SK-N-SH (cell line): ENCODE data around the gene ARHGAP15. TPM values are rescaled to one million over a fixed set of nuclear protein-coding genes. Genes with fewer than 3 reads are reported as not detected.

Experiments
- CTCF ChIA-PET: fragments of 300-600, 350-600 bp; formaldehyde crosslinking; extraction: SDS; loops from one replicate; lab custom pipeline; 2021; lab: Yijun Ruan, JAX
- POLR2A ChIA-PET: fragments of 350-600 bp; sonication (Branson Sonifier 250); formaldehyde crosslinking; extraction: SDS; loops from one replicate; lab custom pipeline; 2020; ENCODE audit warnings: antibody characterized with exemption, inconsistent platforms; lab: Yijun Ruan, JAX
- DNase-seq: peaks from one replicate; pipeline ENCODE4 v3.0.0; 2012
- H2AFZ ChIP-seq: fragments of 200-600 bp; sonication (generic); 2 replicates; pipeline ENCODE4 v1.8.1; 2016; ENCODE audit warnings: antibody characterized with exemption, mild to moderate bottlenecking, low read depth
- H3F3A ChIP-seq: fragments of 200-600 bp; sonication (generic); replicated peaks from 2 replicates; pipeline ENCODE3; 2016; ENCODE audit warnings: antibody characterized with exemption, mild to moderate bottlenecking; ENCODE audit not compliant: insufficient read depth
- H3K27ac ChIP-seq, 2 experiments: fragments of 200-500 bp in 1 of 2; fragments of 200-600 bp in 1 of 2; sonication (Bioruptor generic) in 1 of 2; sonication (generic), shearing (Covaris generic) in 1 of 2; 2 replicates each; pipeline versions ENCODE4 v1.5.1 to v1.6.1; 2014 to 2016; ENCODE audit warnings: low read depth in 2 of 2, inconsistent platforms in 1 of 2, low read length in 1 of 2, mild to moderate bottlenecking in 1 of 2, mixed read lengths in 1 of 2
- H3K27me3 ChIP-seq: fragments of 200-600 bp; sonication (generic), shearing (Covaris generic); 2 replicates; pipeline ENCODE4 v1.6.1; 2016; ENCODE audit warnings: mixed run types; ENCODE audit not compliant: insufficient read depth
- H3K36me3 ChIP-seq, 2 experiments: fragments of 200-500 bp in 1 of 2; fragments of 200-600 bp in 1 of 2; sonication (Bioruptor generic) in 1 of 2; sonication (generic) in 1 of 2; replicated peaks in 1 of 2; 2 replicates each; pipeline versions ENCODE3 to v1.5.1; 2014 to 2016; ENCODE audit warnings: low read length in 1 of 2, mild to moderate bottlenecking in 1 of 2; ENCODE audit not compliant: insufficient read depth in 2 of 2, control insufficient read depth in 1 of 2
- H3K4me1 ChIP-seq, 2 experiments: fragments of 200-500 bp in 1 of 2; fragments of 200-600 bp in 1 of 2; sonication (Bioruptor generic) in 1 of 2; sonication (generic), shearing (Covaris generic) in 1 of 2; 2 replicates each; pipeline versions ENCODE4 v1.5.1 to v1.6.1; 2014 to 2016; ENCODE audit warnings: low read depth in 1 of 2, low read length in 1 of 2, mixed run types in 1 of 2; ENCODE audit not compliant: insufficient read depth in 2 of 2, control insufficient read depth in 1 of 2
- H3K4me2 ChIP-seq: fragments of 200-600 bp; sonication (generic), shearing (Covaris generic); 2 replicates; pipeline ENCODE4 v1.6.1; 2017; ENCODE audit warnings: mixed run types
- H3K4me3 ChIP-seq, 2 experiments: fragments of 200-500 bp in 1 of 2; fragments of 200-600 bp in 1 of 2; sonication (Bioruptor generic) in 1 of 2; sonication (generic), shearing (Covaris generic) in 1 of 2; 2 replicates each; pipeline versions ENCODE4 v1.5.1 to v1.8.1; 2014 to 2016; ENCODE audit warnings: low read depth in 2 of 2, inconsistent platforms in 1 of 2, low read length in 1 of 2, mild to moderate bottlenecking in 1 of 2, mixed read lengths in 1 of 2, moderate library complexity in 1 of 2
- H3K79me2 ChIP-seq: fragments of 200-600 bp; sonication (generic); 2 replicates; pipeline ENCODE4 v1.8.1; 2017; ENCODE audit warnings: mild to moderate bottlenecking; ENCODE audit not compliant: insufficient read depth
- H3K9ac ChIP-seq: fragments of 200-600 bp; sonication (generic); 2 replicates; pipeline ENCODE4 v1.6.1; 2017; ENCODE audit warnings: mixed run types
- H3K9me2 ChIP-seq: fragments of 200-600 bp; sonication (generic); 2 replicates; pipeline ENCODE4 v1.6.1; 2017; ENCODE audit warnings: mixed run types
- H3K9me3 ChIP-seq: fragments of 200-600 bp; sonication (generic); 2 replicates; pipeline ENCODE4 v1.6.1; 2017; ENCODE audit warnings: mixed run types, mild to moderate bottlenecking, moderate library complexity
- H4K20me1 ChIP-seq: fragments of 200-600 bp; sonication (generic); 2 replicates; pipeline ENCODE4 v1.6.1; 2017; ENCODE audit warnings: mild to moderate bottlenecking, mixed run types; ENCODE audit not compliant: insufficient read depth
- CHD2 ChIP-seq: fragments of 150-350 bp; IDR thresholded peaks from 2 replicates; pipeline ENCODE4 v1.6.1; 2018; ENCODE audit warnings: low read length; ENCODE audit not compliant: partially characterized antibody
- ELF1 ChIP-seq: IDR thresholded peaks from 2 replicates; pipeline ENCODE4 v1.4.0; 2012
- EZH2phosphoT487 ChIP-seq: fragments of 200-600 bp; sonication (generic); IDR thresholded peaks from 2 replicates; pipeline ENCODE4 v1.6.1; 2017; ENCODE audit warnings: low read depth, mixed run types, mild to moderate bottlenecking, antibody characterized with exemption, moderate library complexity, borderline replicate concordance
- FOSL2 ChIP-seq: IDR thresholded peaks from 2 replicates; pipeline ENCODE4 v1.4.0; 2012; ENCODE audit warnings: low read depth, mild to moderate bottlenecking, moderate library complexity, borderline replicate concordance
- FOXM1 ChIP-seq: IDR thresholded peaks from 2 replicates; pipeline ENCODE4 v1.4.0; 2012; ENCODE audit warnings: low read depth, mild to moderate bottlenecking
- MEF2A ChIP-seq: IDR thresholded peaks from 2 replicates; pipeline ENCODE4 v1.4.0; 2012; ENCODE audit warnings: low read depth, borderline replicate concordance
- MXI1 ChIP-seq: IDR thresholded peaks from 2 replicates; pipeline ENCODE4 v1.6.1; 2012; ENCODE audit warnings: mild to moderate bottlenecking, low read depth, low read length, improper control_type of control experiment
- NFIC ChIP-seq: IDR thresholded peaks from 2 replicates; pipeline ENCODE4 v1.4.0; 2012; ENCODE audit warnings: borderline replicate concordance
- POLR2AphosphoS5 ChIP-seq: IDR thresholded peaks from 2 replicates; pipeline ENCODE4 v1.6.1; 2012; ENCODE audit warnings: low read depth, low read length
- RAD21 ChIP-seq: IDR thresholded peaks from 2 replicates; pipeline ENCODE4 v1.6.1; 2012; ENCODE audit warnings: mild to moderate bottlenecking, low read length
- SIN3A ChIP-seq: IDR thresholded peaks from 2 replicates; pipeline ENCODE4 v1.6.1; 2012; ENCODE audit warnings: low read depth, mild to moderate bottlenecking, low read length, moderate library complexity, borderline replicate concordance
- SMC3 ChIP-seq: IDR thresholded peaks from 2 replicates; pipeline ENCODE4 v1.6.1; 2012; ENCODE audit warnings: low read depth, low read length, improper control_type of control experiment
- TCF12 ChIP-seq: IDR thresholded peaks from 2 replicates; pipeline ENCODE4 v1.4.0; 2012
- TEAD4 ChIP-seq: IDR thresholded peaks from 2 replicates; pipeline ENCODE4 v1.4.0; 2012; ENCODE audit warnings: mild to moderate bottlenecking, borderline replicate concordance; ENCODE audit not compliant: insufficient read depth
- YY1 ChIP-seq: IDR thresholded peaks from 2 replicates; pipeline ENCODE4 v1.4.0; 2012; ENCODE audit warnings: low read depth, mild to moderate bottlenecking
- WGBS: methylation state at CpG from one replicate; pipeline ENCODE4 v1.1.6; 2017; ENCODE audit warnings: low lambda C conversion rate; 5-methylcytosine and 5-hydroxymethylcytosine counted together
- polyA plus RNA-seq, 3 experiments: library from polyadenylated mRNA; depleted of rRNA; stranded (reverse); fragments of >200 nt; gene quantifications; 2 replicates each; pipeline ENCODE4 v1.2.3, GENCODE V29; 2012
- TF ChIP-seq, protein P1 (sequence below): fragments of 150-350 bp; IDR thresholded peaks from 2 replicates; pipeline ENCODE4 v1.6.1; 2016; ENCODE audit warnings: mild to moderate bottlenecking, low read depth, low read length
- TF ChIP-seq, protein P2 (sequence below): fragments of 200-600 bp; sonication (generic); IDR thresholded peaks from 2 replicates; pipeline ENCODE4 v1.6.1; 2017; ENCODE audit warnings: antibody characterized with exemption, mild to moderate bottlenecking, moderate library complexity
- TF ChIP-seq, protein P3 (sequence below): IDR thresholded peaks from 2 replicates; pipeline ENCODE4 v1.4.0; 2012; ENCODE audit warnings: low read depth
- TF ChIP-seq, protein P4 (sequence below): IDR thresholded peaks from 2 replicates; pipeline ENCODE4 v1.4.0; 2012; ENCODE audit warnings: low read depth, borderline replicate concordance
- TF ChIP-seq, protein P5 (sequence below): IDR thresholded peaks from 2 replicates; pipeline ENCODE4; 2012

The ARHGAP15 gene
- polyA plus RNA-seq, 1 of the 3 experiments (the other 2 are of a cell fraction), result not detected

DNA sequence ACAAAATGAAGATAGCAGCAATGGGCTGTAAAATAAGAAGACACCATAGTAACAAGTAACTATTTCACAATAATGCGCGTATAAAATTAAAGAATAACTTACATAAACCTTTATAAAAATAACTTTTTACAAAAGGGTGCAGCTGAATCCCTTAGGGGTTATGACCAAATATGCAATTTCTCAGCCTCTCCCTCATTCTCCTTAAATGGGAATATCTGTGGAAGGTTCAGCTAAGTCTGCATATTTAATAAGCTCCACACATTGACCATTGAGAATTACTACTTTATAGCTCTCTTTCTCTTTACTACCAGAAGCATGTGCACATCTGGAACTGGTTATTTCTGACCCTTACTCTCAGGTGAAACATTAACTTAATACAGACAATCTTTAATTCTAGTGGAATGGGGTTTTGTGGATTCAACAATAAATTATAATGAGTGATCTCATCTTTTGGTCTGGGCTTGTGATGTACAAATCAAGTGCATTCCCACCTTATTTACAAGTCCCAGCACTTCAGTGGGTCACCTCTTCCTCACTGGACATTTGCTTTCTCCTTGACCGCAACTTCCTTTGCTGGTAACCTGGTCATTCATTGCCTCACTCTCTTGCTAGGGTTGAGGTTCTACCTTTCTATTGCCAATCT, 15.7 kb downstream of the ARHGAP15 start:
- no peak overlapping the region for H3K9ac ChIP-seq
- DNase-seq, result no peak
- H3K9me3 ChIP-seq, result no peaks in the 10 kb centered on the region
- no peak overlapping the region for H2AFZ ChIP-seq
- no peak overlapping the region for H3K27ac ChIP-seq
- no peaks in the 10 kb centered on the region for H4K20me1 ChIP-seq
- H3K36me3 ChIP-seq, result no peaks in the 10 kb centered on the region
- H3K4me3 ChIP-seq, result no peak overlapping the region
- WGBS, result 96% methylated on average over 3 of the region's 3 CpGs
- no peaks in the 10 kb centered on the region for H3K79me2 ChIP-seq
- no peaks in the 10 kb centered on the region for H3K9me2 ChIP-seq
- no peak for TF ChIP-seq FOXM1
- no peak for TF ChIP-seq YY1
- no peak for TF ChIP-seq EZH2phosphoT487
- no peak for TF ChIP-seq CHD2
- TF ChIP-seq NFIC, result no peak
- TF ChIP-seq, protein P1, sequence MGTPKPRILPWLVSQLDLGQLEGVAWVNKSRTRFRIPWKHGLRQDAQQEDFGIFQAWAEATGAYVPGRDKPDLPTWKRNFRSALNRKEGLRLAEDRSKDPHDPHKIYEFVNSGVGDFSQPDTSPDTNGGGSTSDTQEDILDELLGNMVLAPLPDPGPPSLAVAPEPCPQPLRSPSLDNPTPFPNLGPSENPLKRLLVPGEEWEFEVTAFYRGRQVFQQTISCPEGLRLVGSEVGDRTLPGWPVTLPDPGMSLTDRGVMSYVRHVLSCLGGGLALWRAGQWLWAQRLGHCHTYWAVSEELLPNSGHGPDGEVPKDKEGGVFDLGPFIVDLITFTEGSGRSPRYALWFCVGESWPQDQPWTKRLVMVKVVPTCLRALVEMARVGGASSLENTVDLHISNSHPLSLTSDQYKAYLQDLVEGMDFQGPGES, result no peak
- TF ChIP-seq, protein P2, sequence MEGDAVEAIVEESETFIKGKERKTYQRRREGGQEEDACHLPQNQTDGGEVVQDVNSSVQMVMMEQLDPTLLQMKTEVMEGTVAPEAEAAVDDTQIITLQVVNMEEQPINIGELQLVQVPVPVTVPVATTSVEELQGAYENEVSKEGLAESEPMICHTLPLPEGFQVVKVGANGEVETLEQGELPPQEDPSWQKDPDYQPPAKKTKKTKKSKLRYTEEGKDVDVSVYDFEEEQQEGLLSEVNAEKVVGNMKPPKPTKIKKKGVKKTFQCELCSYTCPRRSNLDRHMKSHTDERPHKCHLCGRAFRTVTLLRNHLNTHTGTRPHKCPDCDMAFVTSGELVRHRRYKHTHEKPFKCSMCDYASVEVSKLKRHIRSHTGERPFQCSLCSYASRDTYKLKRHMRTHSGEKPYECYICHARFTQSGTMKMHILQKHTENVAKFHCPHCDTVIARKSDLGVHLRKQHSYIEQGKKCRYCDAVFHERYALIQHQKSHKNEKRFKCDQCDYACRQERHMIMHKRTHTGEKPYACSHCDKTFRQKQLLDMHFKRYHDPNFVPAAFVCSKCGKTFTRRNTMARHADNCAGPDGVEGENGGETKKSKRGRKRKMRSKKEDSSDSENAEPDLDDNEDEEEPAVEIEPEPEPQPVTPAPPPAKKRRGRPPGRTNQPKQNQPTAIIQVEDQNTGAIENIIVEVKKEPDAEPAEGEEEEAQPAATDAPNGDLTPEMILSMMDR, result no peak
- TF ChIP-seq FOSL2, result no peak
- TF ChIP-seq, protein P3, sequence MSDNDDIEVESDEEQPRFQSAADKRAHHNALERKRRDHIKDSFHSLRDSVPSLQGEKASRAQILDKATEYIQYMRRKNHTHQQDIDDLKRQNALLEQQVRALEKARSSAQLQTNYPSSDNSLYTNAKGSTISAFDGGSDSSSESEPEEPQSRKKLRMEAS, result no peak
- no peak for TF ChIP-seq TEAD4
- TF ChIP-seq TCF12, result no peak
- TF ChIP-seq ELF1, result no peak
- no peak for TF ChIP-seq SIN3A
- POLR2A ChIA-PET, result no interaction called here
- no peaks in the 10 kb centered on the region for H3F3A ChIP-seq
- no peaks in the 10 kb centered on the region; a peak in 1 of 4 replicates for H3K4me1 ChIP-seq
- CTCF ChIA-PET, result interaction anchor here (0.7 to 1.6 kb wide), 2 partner anchors 17 to 19 kb away, joined by 3 to 6 read pairs; no protein-coding TSS in a partner anchor
- H3K27me3 ChIP-seq, result no peaks in the 10 kb centered on the region
- H3K4me2 ChIP-seq, result no peak overlapping the region

DNA sequence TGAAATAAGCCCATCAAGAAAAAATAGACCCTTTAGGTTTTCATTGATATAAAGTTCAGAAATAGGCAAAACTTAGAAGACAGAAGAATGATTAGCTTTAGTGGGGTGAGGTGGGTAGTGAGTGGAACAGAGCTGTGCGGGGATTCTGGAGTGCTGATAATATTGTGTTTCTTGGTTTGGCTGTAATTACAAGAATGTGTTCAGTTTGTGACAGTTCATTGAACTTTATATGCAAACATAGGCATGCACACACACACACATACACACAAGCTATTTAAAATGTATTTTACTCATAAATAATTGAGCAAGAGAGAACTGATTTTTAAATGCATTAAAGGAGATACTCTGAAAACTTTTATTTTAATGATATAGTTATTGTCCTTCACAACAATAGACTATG, 17.1 kb downstream of the ARHGAP15 start:
- Histone ChIP-seq H4K20me1 (no peaks in the 10 kb centered on the region), H3K27me3 (no peaks in the 10 kb centered on the region), H3K27ac (no peak overlapping the region), H3K4me2 (no peak overlapping the region), H3K4me1 (no peaks in the 10 kb centered on the region; a peak in 1 of 4 replicates), H2AFZ (no peak overlapping the region), H3K9me3 (no peaks in the 10 kb centered on the region), H3F3A (no peaks in the 10 kb centered on the region), H3K4me3 (no peak overlapping the region), H3K36me3 (no peaks in the 10 kb centered on the region), H3K79me2 (no peaks in the 10 kb centered on the region), H3K9ac (no peak overlapping the region), H3K9me2 (no peaks in the 10 kb centered on the region)
- WGBS, result 81% methylated on average over 1 of the region's 1 CpG
- no peak for DNase-seq
- POLR2A ChIA-PET, result no interaction called here
- CTCF ChIA-PET, result interaction anchor here (0.9 to 1.6 kb wide), 2 partner anchors 16 to 281 kb away, joined by 3 to 6 read pairs; no protein-coding TSS in a partner anchor
- TF ChIP-seq, protein P4, sequence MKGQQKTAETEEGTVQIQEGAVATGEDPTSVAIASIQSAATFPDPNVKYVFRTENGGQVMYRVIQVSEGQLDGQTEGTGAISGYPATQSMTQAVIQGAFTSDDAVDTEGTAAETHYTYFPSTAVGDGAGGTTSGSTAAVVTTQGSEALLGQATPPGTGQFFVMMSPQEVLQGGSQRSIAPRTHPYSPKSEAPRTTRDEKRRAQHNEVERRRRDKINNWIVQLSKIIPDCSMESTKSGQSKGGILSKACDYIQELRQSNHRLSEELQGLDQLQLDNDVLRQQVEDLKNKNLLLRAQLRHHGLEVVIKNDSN, result no peak
- TF ChIP-seq MXI1, result no peak
- TF ChIP-seq, protein P1, result no peak
- TF ChIP-seq SMC3, result no peak
- TF ChIP-seq POLR2AphosphoS5, result no peak
- no peak for TF ChIP-seq EZH2phosphoT487
- TF ChIP-seq, protein P5, sequence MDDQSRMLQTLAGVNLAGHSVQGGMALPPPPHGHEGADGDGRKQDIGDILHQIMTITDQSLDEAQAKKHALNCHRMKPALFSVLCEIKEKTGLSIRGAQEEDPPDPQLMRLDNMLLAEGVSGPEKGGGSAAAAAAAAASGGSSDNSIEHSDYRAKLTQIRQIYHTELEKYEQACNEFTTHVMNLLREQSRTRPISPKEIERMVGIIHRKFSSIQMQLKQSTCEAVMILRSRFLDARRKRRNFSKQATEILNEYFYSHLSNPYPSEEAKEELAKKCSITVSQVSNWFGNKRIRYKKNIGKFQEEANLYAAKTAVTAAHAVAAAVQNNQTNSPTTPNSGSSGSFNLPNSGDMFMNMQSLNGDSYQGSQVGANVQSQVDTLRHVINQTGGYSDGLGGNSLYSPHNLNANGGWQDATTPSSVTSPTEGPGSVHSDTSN, result no peak
- TF ChIP-seq RAD21, result no peak
- TF ChIP-seq MEF2A, result no peak
